OCI-LY1 (cell line): ENCODE data around the gene SPAG6.

Experiments
- H2AFZ ChIP-seq: fragments of 200-600 bp; sonication (generic), shearing (Covaris generic); 2 replicates; pipeline ENCODE4 v1.6.0; 2014; ENCODE audit warnings: antibody characterized with exemption, mild to moderate bottlenecking, low read length
- H3F3A ChIP-seq: fragments of 200-600 bp; sonication (generic), shearing (Covaris generic); 2 replicates; pipeline ENCODE4 v1.6.0; 2014; ENCODE audit warnings: mild to moderate bottlenecking, antibody characterized with exemption, low read length, moderate library complexity; ENCODE audit not compliant: insufficient read depth
- H3K27ac ChIP-seq: fragments of 200-600 bp; sonication (generic); 2 replicates; pipeline ENCODE4 v1.5.1; 2014; ENCODE audit warnings: low read length, mixed run types, mild to moderate bottlenecking, low read depth; ENCODE audit not compliant: poor library complexity, severe bottlenecking
- H3K27me3 ChIP-seq: fragments of 200-600 bp; sonication (generic); 2 replicates; pipeline ENCODE4 v1.6.0; 2014; ENCODE audit warnings: antibody characterized with exemption, mild to moderate bottlenecking, low read length, moderate library complexity; ENCODE audit not compliant: insufficient read depth
- H3K36me3 ChIP-seq: fragments of 200-600 bp; sonication (generic); 2 replicates; pipeline ENCODE4 v1.6.1; 2014; ENCODE audit warnings: mild to moderate bottlenecking, antibody characterized with exemption, low read length, moderate library complexity, mixed read lengths; ENCODE audit not compliant: insufficient read depth
- H3K4me1 ChIP-seq: fragments of 200-600 bp; sonication (generic); 2 replicates; pipeline ENCODE4 v1.5.1; 2014; ENCODE audit warnings: mild to moderate bottlenecking, low read length, moderate library complexity; ENCODE audit not compliant: insufficient read depth, severe bottlenecking
- H3K4me2 ChIP-seq: fragments of 200-600 bp; sonication (generic), shearing (Covaris generic); 2 replicates; pipeline ENCODE4 v1.6.1; 2014; ENCODE audit warnings: low read length
- H3K4me3 ChIP-seq: fragments of 200-600 bp; sonication (generic); 2 replicates; pipeline ENCODE4 v1.5.1; 2014; ENCODE audit warnings: low read length, low read depth, mild to moderate bottlenecking, mixed read lengths; ENCODE audit not compliant: poor library complexity, severe bottlenecking
- H3K79me2 ChIP-seq: fragments of 200-600 bp; shearing (Covaris generic); 2 replicates; pipeline ENCODE4 v1.6.1; 2016; ENCODE audit warnings: mixed run types, low read length, mixed read lengths; ENCODE audit not compliant: insufficient read depth
- H3K9ac ChIP-seq: fragments of 200-600 bp; sonication (generic), shearing (Covaris generic); 2 replicates; pipeline ENCODE4 v1.6.1; 2014; ENCODE audit warnings: mild to moderate bottlenecking, low read length, mixed read lengths
- H3K9me2 ChIP-seq: fragments of 200-600 bp; sonication (generic), shearing (Covaris generic); 2 replicates; pipeline ENCODE4 v1.6.1; 2014; ENCODE audit warnings: low read depth, mild to moderate bottlenecking, low read length, mixed read lengths
- H3K9me3 ChIP-seq: fragments of 200-600 bp; shearing (Covaris generic); 2 replicates; pipeline ENCODE4 v1.6.1; 2014; ENCODE audit warnings: low read length, mixed read lengths
- H4K20me1 ChIP-seq: fragments of 200-600 bp; sonication (generic), shearing (Covaris generic); 2 replicates; pipeline ENCODE4 v1.6.0; 2016; ENCODE audit warnings: mild to moderate bottlenecking, low read length; ENCODE audit not compliant: insufficient read depth
- EZH2 ChIP-seq: fragments of 200-600 bp; sonication (generic), shearing (Covaris generic); IDR thresholded peaks from 2 replicates; pipeline ENCODE4 v1.8.0; 2017; ENCODE audit warnings: borderline replicate concordance, mixed run types, mild to moderate bottlenecking, antibody characterized with exemption, low read length, moderate library complexity, mixed read lengths
- TF ChIP-seq, protein P1 (sequence below): fragments of 200-600 bp; sonication (generic), shearing (Covaris generic); IDR thresholded peaks from 2 replicates; pipeline ENCODE4 v1.5.1; 2017; ENCODE audit warnings: mild to moderate bottlenecking, antibody characterized with exemption, low read length, moderate library complexity, mixed read lengths

SPAG6 gene

DNA sequence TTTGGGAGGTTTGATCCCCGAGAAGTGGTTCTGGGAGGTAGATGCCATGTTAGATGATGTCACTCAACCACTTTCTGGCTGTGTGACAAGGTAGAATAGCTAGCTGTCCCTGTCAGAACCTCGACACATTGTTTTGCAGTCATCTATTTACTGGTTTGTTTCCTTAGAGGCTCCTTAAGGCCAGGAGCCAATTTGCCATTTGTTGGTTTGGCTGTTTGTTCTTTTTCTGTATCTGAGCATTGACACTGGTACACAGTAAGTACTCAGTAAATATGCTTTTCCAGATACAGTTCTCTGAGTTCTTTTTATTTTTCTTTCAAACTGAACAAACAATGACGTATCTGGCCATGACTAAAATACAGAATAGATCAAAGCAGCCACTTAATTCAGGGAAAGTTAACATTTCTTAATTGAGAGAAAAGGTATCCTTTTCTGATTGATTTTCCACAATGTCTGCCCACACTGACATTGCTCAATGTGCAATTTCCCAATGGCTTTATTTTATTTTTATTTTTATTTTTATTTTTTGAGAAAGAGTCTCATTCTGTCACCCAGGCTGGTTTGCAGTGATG is 121.6 kb downstream of the SPAG6 start:
- H2AFZ ChIP-seq = no peak overlapping the region
- no peaks in the 10 kb centered on the region for H4K20me1 ChIP-seq
- no peaks in the 10 kb centered on the region for H3K36me3 ChIP-seq
- H3K9me2 ChIP-seq = no peaks in the 10 kb centered on the region
- H3K27me3 ChIP-seq = no peaks in the 10 kb centered on the region
- no peak for TF ChIP-seq EZH2
- TF ChIP-seq, protein P1, sequence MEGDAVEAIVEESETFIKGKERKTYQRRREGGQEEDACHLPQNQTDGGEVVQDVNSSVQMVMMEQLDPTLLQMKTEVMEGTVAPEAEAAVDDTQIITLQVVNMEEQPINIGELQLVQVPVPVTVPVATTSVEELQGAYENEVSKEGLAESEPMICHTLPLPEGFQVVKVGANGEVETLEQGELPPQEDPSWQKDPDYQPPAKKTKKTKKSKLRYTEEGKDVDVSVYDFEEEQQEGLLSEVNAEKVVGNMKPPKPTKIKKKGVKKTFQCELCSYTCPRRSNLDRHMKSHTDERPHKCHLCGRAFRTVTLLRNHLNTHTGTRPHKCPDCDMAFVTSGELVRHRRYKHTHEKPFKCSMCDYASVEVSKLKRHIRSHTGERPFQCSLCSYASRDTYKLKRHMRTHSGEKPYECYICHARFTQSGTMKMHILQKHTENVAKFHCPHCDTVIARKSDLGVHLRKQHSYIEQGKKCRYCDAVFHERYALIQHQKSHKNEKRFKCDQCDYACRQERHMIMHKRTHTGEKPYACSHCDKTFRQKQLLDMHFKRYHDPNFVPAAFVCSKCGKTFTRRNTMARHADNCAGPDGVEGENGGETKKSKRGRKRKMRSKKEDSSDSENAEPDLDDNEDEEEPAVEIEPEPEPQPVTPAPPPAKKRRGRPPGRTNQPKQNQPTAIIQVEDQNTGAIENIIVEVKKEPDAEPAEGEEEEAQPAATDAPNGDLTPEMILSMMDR = no peak
- H3K79me2 ChIP-seq = no peaks in the 10 kb centered on the region
- no peaks in the 10 kb centered on the region for H3K9me3 ChIP-seq
- H3K4me2 ChIP-seq = no peak overlapping the region
- H3K9ac ChIP-seq = no peak overlapping the region
- no peak overlapping the region for H3K27ac ChIP-seq
- no peak overlapping the region for H3K4me3 ChIP-seq
- no peaks in the 10 kb centered on the region for H3K4me1 ChIP-seq
- no peaks in the 10 kb centered on the region for H3F3A ChIP-seq
